Activated CD4-positive, CD25-positive, alpha-beta regulatory T cell treated with anti-CD3 and anti-CD28 coated beads, Interleukin-2, amount 50 U/mL, for 24 hours (primary cell): ENCODE data around the gene LDLRAD4.
A peak's percentile ranks its signal among the peaks of the same experiment; 100 is the strongest.

Experiments used
- ATAC-seq, 2 donors: fragments of 150-1000 bp; cut with Tn5 transposase; one replicate each; pipeline ENCODE4 v1.10.0; 2021; ENCODE audit warnings: mild to moderate bottlenecking in 1 of 2, moderate library complexity in 1 of 2

LDLRAD4 gene

DNA sequence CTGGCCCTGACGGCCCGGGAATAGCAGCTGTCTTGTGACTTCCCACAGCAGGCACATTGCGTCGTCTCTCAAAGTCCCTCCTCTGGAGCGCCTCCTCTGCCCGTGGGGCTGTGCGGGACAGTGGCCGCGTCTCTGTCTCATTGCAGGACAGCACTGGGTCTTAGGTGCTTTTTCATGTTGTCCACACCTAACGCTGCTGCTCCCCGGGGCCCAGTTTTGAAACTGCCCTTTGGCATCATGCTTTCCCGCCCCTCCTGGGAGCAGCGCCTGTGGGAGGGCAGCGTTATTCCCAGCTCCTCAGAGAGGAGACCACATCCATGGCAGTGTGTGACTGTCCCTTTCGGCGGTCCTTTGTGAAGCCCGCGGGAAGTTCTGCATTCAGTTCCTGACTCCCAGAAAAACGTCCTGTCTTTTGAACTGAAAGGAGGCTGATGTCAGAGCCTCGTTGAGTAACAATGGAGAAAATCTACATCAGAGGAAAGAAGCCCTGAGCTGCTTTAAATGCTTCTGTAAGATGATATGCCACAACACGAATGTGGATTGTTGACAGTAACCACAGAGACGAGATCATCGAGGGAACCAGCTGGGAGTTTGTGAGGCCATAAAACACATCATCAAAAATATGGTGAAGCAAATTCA, 281.8 kb downstream of the LDLRAD4 start:
- ATAC-seq = no peak

DNA sequence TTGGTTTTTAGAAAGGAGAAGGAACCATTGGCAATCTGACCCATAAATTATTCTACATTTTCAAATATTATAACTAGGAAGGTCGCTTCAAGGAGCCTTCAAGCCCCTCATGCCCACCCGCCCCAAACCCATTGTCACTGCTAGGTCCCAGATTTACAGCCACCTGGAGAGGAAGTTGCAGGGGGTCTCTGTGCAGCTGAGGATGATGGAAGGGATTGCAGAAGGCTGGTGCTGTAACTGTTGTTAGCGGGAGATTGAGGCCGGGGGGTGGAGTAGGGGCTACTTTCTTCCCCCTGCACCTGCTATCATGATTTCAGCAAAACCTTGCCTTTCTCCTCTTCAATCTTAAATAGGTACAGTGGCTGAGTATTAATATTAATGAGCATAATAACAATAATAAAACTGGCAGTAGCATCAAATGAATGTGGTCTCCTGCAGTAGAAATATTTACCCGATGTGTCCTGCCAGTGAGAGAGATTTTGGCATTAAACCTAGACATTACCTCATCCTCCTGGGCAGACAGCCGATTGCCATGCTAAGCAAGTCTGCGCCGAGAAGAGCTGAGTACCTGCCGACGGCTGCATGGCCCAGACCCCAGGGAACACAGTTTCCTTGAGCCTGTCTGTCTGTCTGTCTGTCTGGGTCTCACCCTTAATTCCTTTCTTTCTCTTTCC, 282.4 kb downstream of the LDLRAD4 start:
- no peak for ATAC-seq

DNA sequence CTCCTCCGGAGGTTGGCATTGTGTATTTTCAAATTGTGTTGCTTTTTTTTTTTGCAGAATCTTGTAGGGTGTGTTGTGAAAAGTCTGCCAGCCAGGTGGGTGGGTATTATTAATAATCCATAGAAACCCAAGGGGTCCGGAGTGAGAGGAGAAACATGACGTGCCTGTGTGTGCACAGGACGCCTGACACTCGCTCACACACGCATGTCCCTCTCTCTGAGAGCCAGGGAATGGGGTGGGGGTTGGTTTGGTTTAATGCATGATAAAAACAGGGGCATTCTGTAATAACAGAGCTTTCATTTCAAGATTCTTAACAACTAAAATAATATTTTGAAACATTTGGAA, 283.0 kb downstream of the LDLRAD4 start:
- ATAC-seq = no peak

DNA sequence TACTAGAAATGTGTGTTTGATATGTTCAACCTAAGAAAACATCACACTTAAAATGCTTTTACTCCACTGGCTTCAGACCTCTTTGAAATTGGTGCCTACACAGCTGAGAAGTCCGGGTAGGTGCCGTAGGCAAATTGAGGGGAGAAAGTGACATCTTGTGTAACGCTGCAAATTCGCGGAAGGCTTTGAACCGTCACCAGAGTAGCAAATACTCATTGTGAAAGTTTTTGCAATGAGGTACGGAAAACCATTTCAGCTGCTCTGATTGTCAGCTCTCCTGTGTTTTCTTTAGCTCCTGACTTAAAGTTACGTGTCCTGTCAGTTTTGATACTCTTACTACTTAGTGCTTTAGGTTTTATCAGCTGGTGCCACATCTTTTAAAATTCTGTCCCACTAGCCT, 283.3 kb downstream of the LDLRAD4 start:
- ATAC-seq = peak; percentile 90 to 95

DNA sequence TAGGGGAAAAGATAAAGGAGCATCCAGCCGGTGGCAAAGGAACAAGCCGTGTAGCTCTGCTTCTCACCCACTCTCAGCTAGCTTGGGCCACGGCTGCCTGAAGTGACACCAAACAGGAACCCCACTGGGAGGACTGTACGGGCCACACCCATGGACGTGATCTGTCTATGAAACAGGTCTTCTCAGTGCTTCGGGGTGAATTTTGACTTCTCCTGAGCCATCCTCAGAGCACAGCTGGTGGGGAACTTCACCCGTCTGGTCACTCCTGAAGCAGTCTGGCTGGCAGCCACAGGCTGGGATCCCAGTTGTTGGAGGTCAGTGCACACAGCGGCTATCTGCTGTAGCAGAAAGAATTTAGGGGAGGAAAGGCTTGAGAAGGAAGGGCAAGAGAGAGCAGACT, 284.0 kb downstream of the LDLRAD4 start:
- no peak for ATAC-seq

DNA sequence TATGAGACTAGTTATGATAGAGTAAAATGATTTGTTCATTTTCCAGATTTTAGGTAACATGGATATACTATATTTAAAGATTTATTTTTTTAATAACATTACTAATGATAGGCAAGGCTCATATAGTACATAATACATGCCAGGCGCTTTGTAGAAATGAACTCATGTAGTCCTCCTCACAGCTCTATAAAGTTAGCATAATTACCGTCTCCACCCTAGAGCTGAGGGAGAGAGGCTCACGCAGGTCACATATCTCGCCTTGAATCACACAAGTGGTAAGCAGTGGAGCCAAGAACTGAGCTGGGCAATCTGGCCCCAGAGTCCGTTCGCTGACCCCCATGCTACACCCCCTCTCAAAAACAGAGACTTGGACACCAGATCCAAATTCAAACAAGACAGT, 285.3 kb downstream of the LDLRAD4 start:
- ATAC-seq = no peak

DNA sequence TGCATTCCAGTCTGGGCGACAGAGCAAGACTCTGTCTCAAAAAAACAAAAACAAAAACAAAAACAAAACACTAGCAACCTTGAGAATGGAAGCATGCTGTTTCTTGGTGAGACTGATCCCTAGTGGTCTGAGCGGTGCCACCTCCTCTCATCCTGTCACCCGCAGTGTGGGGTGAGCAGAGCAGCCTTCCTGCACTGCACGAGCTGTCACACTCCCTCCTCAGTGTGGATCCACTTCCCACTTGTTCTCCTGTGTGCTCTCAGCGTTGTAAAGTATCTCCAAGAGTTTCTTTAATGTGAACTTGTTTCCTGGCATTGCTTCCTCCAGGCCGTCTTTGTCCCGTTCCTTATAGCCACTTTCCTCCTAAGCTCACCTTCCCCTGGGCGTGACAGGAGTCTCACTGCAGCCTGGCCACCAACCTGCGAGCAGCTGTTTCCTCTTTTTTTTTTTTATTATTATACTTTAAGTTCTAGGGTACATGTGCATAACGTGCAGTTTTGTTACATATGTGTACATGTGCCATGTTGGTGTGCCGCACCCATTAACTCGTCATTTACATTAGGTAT, 287.3 kb downstream of the LDLRAD4 start:
- ATAC-seq = no peak

DNA sequence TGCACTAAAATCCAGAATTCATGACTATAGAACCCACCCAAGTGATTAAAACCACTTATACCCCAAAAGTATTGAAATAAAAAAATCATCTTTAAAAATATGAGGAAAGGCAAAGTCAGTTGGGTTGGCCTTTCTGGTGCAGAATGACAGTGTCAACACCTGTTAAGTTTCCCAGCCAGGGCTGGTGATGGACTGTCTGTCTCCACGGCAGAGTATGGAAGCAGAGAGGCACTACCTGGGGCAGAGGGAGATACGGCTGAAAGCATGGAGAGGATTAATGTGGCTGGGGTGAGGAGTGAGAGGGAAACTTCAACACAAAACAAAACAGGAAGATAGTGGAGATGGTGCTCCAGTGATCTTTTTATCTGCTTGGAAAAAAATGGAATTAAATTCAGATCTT, 292.0 kb downstream of the LDLRAD4 start:
- no peak for ATAC-seq

DNA sequence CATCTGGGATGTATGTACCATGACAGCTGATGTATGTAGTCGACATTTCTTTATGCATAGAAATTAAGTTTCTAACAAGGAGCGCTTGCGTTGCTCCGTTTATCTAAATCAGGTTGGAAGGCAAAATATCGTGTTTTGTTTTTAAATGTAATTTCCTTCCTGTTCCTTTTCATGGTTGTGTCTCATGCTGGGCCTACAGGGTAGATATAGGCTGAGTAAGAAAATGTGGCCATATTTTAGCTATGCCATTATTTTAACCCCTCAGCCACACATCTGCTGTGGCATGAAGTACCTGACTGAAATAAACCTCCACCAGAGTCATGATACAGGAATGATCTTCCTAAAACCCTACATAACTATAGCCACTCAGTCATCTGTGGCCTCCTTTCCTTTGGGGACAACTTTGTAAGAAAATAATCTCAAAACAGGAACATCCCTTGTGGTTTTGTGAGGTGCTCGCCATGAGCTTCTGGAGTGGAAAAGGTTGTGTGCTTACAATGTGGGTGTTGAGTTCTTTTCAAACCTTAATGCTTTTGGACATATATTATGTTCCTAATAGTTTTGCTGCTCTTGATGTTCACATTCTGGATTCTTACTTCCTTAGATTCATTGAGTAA, 293.5 kb downstream of the LDLRAD4 start:
- no peak for ATAC-seq

DNA sequence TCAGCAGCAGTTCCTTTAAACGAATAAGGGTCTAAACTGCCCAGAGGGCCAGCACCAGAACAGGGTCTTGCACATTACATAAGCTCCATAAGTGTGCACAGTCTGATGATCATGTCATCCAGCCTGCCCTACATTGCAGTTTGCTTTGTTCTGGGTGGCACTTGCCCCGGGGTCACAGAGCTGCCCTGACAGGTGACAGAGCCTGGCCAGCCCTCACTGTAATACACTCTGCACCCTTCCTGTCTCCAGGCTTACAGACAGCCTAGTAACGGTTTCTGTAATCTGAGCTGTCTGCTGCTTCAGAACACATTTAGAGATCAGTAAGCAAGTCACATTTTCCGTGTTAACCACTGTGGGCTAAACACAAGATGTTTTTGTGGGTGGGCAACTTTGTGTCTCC, 294.5 kb downstream of the LDLRAD4 start:
- ATAC-seq = peak; percentile 45 to 60

DNA sequence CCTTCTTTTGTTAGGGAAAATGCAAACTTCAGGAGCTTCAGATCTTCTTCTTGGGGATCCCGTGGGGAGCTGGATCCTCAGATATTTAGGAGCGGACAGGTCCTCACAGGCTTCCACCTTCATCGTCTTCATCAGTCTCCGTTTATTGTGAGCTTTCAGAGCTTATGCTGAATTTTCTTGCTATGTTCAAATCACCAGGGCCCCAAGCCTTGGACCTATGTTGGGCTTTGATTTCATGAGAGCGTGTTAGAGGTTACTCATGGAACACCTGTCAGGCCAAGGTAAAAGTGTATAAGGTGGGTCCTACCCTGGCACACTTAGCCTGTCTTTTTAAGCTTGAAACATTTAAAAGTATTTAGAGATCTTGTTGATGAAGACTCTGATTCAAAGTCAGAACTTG, 294.9 kb downstream of the LDLRAD4 start:
- ATAC-seq = no peak

DNA sequence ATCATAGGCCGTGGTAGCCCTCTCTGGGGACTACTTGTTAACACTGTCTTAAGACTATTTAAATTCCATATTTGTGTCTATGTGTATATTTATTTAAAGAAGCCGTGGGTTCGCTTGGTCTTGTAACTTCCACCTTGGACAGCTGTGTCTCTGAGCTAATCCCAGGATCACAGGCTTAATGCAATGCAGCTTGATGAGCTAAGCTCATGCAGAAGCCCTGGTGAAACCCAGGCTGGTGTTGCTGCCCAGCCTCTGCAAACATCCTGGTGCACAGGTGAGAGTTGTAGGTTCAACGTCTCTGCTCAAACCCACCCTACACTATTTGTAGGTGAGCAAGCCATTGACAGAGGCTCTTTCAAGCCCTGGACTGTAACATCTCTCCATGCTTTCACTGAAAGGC, 296.0 kb downstream of the LDLRAD4 start:
- no peak for ATAC-seq

DNA sequence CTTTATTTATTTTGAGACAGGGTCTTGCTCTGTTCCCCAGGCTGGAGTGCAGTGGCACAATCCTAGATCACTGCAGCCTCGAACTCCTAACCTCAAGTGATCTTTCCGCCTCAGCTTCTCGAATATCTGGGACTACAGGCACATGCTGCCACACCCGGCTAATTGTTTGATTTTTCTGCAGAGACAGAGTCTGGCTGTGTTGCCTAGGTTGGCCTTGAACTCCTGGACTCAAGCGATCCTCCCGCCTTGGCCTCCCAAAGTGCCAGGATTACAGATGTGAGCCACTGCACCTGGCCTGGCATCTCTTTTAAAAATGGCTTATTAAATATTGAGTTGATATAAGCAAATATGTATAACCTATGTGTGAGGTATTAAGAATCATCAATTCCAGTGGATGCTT, 298.3 kb downstream of the LDLRAD4 start:
- ATAC-seq = no peak

DNA sequence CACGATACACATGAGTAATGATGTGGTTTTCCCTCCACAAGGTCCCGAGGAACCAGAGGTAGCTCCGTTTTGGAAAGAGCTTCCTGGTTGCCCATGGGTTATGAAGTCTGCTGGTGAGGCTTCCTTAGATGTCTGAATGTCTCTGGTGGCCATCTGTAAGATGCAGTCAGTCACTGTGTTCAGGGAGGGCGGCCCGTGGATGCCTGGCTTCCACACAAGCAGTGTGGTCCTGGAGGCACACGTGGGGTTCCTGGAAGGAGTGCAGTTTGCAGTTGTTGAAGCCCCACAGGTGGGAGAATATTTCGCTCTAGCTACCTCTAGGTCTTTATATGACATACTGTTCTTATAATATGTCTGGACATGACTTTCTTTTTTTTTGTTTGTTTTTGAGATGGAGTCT, 298.8 kb downstream of the LDLRAD4 start:
- no peak for ATAC-seq

DNA sequence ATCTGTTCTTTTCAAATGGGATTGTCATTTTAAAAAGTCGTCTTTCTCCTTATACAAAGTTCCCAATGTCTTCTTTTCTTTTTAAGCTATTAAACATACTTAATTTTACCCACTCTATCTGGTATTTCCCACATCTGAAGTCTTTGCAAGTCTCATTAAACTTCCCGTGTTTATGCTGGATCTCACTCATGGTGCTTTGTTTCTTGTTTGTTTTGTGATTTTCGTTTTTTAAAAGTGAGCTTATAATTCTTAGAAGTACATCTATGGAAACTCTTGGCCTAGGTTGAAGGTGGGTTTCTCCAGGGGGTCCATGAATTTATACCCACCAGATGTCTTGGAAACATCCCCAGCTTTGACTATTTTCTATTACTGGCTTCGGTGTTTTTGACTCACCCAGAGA, 299.8 kb downstream of the LDLRAD4 start:
- ATAC-seq = no peak

DNA sequence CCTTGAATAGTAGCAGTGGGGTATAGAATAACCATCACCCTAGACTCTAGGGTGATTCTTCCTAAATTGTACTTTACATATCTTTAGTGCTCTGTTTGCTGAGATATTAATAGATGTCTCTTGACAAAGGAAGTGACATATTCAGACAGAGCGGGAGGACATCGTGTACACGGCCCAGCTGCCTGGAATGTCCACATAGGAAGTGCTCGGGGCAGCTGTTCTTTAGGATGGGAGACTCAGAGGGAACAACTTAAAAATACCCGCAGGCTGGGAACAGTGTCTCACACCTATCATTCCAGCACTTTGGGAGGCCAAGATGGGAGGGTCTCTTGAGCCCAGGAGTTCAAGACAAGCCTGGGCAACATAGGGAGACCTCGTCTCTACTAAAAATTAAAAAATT, 301.7 kb downstream of the LDLRAD4 start:
- no peak for ATAC-seq

DNA sequence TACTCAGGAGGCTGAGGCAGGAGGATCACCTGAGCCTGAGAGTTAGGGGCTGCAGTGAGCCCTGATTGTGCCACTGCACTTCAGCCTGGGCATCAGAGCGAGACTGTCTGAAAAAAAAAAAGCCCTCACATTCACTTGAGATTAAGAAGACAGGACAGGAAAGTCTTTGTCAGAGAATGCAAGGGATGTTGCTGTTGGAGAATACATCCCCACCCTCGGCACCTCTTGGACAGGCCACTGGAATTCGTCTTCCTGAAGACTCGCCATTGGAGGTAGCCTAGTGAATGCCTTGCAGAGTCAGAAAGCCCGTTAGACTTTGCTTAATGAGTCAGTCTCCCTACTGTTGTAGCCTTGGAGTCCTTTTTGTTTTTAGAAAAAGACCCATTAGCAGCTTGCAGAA, 302.2 kb downstream of the LDLRAD4 start:
- no peak for ATAC-seq

DNA sequence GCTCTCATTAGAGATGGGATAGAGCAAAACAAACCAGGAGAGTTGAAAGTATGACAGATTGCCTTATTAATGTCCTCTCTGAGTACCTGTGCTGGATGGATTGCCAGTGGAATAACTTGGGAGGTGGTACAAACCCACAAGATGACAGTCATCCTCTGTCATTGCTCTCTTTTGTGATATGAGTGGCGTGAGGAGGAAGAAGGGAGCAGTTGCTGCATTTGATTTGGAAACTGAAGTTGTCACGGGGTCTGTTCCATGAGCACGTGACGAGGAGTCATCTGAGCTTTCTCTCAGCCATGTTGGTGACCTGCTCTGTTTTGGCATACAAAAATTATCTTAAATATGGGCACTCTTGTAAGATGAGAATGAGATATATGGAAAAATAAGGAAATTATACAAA, 302.9 kb downstream of the LDLRAD4 start:
- ATAC-seq = peak in 1 of 2 donors; percentile 10

DNA sequence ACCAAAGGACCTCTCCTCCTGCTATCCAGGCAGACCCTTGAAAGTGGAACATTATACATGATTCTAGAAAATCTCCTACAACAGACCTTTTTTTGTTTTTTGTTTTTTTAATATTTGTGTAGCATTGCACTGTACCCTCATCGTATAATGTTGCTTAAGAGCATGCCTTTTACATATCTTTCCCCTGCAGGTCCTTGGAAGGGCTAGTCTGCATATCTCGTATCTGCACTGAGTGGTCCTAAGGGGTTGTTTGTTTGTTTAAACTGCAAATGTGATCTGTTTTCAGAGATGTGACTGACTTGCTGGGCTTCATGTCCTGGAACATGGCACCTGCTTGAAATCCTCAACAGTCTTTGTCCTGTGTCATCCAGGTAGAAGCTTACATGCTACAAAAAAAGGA, 303.7 kb downstream of the LDLRAD4 start:
- ATAC-seq = no peak

DNA sequence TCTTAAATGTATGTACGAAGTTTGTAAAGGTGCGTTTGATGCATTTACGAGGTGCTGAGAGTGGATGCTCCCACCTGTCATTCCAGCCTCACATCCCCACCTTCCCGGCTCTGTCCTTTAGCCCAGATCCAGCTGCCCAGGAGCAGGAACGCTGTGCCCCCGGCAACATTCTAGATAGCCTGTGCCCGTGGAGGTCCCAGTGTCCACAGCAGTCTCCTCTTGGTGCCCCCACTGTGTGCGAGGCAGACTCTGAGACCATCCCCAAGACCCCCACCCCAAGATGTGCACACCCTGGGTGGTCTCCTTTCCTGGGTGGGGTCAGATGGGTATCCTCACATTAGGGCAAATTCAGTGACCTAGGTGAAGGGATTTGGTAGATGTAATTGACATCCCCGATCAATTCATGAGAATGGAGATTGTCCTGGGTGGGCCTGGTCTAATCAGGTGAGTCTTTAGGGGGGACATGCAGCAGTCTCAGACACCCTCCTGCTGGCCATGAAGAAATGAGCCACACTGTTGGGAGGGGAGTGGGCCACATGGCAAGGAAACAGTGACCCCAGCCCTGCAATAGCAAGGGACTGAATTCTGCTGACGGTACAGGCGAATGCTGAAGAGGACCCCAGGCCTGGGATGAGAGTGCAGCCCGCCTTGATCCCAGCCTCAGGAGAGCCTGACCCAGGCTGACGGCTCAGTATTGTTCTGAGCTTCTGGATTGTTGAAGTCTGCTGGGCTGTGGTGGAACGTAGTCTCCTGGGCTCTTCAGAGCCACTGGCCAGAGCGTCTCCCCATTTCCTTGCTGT, 304.5 kb downstream of the LDLRAD4 start:
- ATAC-seq = no peak

DNA sequence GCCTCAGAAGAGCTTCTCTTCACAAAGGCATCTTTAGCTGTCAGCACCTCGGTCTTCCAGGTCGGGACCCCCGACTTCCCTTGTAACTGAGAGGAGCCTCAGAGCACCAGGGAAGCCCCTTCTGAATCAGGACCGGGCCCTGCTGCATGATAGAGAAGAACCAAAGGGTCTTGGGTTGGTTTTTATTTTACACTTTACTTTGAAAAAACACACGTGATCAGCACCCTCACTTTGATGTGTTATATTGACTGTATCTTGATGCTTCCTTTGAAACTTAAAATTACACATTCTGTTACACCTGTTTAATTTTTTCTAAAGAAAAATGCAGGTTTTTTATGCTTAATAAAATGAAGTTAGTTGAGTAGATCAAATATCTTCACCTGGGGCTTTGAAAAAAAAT, 305.5 kb downstream of the LDLRAD4 start:
- ATAC-seq = no peak

DNA sequence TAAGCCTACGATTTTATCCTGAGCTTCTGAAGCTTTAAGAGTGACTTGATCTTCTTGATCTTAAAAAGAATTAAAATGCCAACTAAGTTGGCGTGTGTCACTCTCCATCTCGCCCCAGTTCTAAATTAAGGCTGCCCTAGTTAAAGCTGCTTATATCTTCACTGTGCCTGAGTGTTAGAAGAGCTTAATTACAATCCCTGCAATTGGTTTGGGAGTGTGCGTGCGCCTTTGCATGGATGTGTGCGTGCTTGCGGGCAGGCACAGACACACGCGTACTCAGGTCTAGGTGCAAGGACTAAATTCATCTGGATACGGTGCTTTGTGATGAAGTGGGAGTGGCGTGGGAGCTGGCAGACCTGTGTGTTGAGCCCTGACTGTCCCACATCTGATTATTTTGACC, 306.3 kb downstream of the LDLRAD4 start:
- no peak for ATAC-seq

DNA sequence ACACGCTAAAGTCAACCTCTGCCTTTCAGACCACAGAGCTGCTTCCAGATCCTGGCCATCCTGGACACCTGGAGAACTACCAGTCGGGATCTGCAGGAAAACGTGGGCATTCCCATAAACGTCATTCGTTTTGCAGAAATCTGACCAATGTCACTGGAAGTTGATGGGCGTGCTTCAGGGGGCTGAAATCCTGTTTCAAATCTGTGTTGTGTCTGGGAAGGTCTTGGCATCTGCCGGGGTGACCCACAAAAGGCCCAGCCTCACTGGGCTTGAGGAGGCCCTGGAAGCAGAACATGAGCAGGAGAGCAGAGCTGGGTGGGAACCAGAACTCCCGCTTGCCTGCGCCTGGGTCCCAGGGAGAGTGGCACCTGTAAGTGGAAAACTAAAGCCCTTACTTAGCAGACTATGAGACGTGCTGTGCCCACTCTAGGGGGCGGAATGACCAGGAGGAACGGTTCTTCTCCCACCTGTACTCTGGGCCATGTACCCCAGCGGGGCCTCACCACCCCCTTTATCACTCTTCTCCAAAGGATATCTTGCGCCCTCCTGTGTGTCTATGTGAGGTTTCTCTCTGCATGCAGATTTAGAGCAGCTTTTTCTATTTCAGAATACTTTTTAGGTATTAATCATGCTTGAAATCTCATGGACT, 306.9 kb downstream of the LDLRAD4 start:
- no peak for ATAC-seq
